Fibroblast of lung (primary cell): ENCODE results near the gene ATP6V0C.

Experiments
- EZH2 ChIP-seq: IDR thresholded peaks from 2 replicates; pipeline ENCODE4 v1.5.1; 2012; ENCODE audit warnings: low read length, control low read depth, mild to moderate bottlenecking; ENCODE audit errors: missing control alignments
- TF ChIP-seq, protein P1 (sequence below), 2 donors: IDR thresholded peaks in 1 of 2; conservative IDR thresholded peaks in 1 of 2; 1 replicate in 1 of 2; 2 replicates in 1 of 2; pipeline ENCODE4 v1.5.1; 2011 to 2012; ENCODE audit warnings: low read length in 2 of 2, control low read depth in 1 of 2, inconsistent platforms in 1 of 2, low read depth in 1 of 2, mild to moderate bottlenecking in 1 of 2

DNA sequence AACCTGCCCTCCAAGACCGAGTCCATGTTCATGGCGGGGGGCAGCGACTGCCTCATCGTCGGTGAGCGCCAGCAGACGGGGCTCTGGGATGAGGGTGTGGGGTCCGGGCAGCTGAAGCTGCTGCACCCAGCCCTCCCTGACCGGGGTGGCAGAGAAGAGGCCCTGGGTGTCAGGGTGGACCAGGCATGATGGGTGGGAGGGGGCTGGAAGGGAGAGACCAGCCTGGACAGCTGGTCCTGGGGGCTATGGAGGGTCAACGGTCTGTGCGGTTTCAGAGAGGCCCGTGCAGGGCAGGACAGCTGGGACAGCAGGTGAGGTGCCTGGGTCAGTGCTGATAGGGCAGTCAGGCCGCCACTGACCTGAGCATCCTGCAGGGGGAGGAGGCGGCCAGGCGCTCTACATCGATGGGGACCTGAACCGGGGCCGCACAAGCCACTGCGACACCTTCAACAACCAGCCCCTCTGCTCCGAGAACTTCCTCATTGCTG lies 13.3 kb upstream of the ATP6V0C start:
- no peak for TF ChIP-seq EZH2
- TF ChIP-seq, protein P1, sequence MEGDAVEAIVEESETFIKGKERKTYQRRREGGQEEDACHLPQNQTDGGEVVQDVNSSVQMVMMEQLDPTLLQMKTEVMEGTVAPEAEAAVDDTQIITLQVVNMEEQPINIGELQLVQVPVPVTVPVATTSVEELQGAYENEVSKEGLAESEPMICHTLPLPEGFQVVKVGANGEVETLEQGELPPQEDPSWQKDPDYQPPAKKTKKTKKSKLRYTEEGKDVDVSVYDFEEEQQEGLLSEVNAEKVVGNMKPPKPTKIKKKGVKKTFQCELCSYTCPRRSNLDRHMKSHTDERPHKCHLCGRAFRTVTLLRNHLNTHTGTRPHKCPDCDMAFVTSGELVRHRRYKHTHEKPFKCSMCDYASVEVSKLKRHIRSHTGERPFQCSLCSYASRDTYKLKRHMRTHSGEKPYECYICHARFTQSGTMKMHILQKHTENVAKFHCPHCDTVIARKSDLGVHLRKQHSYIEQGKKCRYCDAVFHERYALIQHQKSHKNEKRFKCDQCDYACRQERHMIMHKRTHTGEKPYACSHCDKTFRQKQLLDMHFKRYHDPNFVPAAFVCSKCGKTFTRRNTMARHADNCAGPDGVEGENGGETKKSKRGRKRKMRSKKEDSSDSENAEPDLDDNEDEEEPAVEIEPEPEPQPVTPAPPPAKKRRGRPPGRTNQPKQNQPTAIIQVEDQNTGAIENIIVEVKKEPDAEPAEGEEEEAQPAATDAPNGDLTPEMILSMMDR (conservative IDR thresholded peaks at IDR 0.05 in 1 of 2, IDR thresholded peaks at IDR 0.05 in 1 of 2; ENCODE audit: low read depth in 1 of 2, low read length in 2 of 2): no peak
